ENCODE data around the gene MRPS21.

Gene MRPS21

GRCh38 chr1:150259758-150260669 is 33.6 kb upstream of the MRPS21 start:
- H3K27ac ChIP-seq: peak overlapping the region; percentile 17
- TF ChIP-seq CTCF (conservative IDR thresholded peaks at IDR 0.05): no peak
- TF ChIP-seq ZFX (IDR thresholded peaks at IDR 0.05): no peak

- H3K27ac ChIP-seq: no peak overlapping the region
- TF ChIP-seq CTCF (conservative IDR thresholded peaks at IDR 0.05) (no peak), ZFX (IDR thresholded peaks at IDR 0.05) (no peak)
These were observed 32.3 kb upstream of the MRPS21 start for GRCh38 chr1:150261367-150261766.

- H3K27ac ChIP-seq: no peak overlapping the region
- no peak for TF ChIP-seq CTCF (conservative IDR thresholded peaks at IDR 0.05)
- TF ChIP-seq ZFX (IDR thresholded peaks at IDR 0.05): no peak
These were observed 31.0 kb upstream of the MRPS21 start for GRCh38 chr1:150262388-150263320.

DNA sequence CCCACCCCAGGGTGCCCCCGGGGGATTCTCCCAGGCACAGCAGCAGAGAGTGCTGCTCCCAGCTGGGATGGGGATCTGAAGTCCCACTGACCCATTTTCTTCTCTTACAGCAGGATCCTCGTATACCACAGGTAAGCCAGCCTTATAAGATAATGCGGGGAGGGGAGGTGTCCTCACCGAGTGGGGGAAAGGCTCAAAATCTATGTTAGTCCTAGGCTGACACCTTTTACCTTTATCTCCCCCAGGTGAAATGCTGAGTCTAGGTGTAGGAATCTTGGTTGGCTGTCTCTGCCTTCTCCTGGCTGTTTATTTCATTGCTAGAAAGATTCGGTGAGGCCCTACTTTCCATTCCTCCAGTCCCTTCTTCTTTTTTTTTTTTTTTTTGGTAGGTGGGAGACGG is 30.1 kb upstream of the MRPS21 start:
- TF ChIP-seq ZFX (IDR thresholded peaks at IDR 0.05): no peak
- TF ChIP-seq CTCF (conservative IDR thresholded peaks at IDR 0.05): no peak
- no peak overlapping the region for H3K27ac ChIP-seq

- TF ChIP-seq CTCF (conservative IDR thresholded peaks at IDR 0.05) (no peak), ZFX (IDR thresholded peaks at IDR 0.05) (no peak)
- peak overlapping the region; percentile 84 for H3K27ac ChIP-seq
These were observed 25.8 kb upstream of the MRPS21 start for GRCh38 chr1:150267896-150268295.

DNA sequence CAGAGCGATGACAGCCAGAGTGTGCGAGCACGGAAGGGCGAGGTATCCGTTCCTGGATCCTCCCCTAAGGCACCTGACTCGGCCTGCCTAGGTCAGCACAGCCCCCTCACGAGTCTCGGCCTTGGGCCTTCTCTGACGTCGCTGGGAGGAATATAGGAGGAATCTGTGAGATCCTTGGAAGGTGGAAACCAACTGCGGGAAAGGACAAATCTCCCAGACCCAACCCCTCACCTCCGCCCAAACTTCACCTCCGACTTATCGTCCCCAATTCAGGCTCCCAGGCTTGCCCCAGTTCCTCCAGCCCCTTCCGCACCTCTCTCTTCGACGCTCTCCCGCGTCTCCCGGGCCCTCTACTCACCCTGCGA is 25.3 kb upstream of the MRPS21 start:
- TF ChIP-seq ZFX (IDR thresholded peaks at IDR 0.05): no peak; the same call in 1 of the 2 replicates
- no peak for TF ChIP-seq CTCF (conservative IDR thresholded peaks at IDR 0.05)
- H3K27ac ChIP-seq: peak overlapping the region; percentile 84
